KMS-11 (cell line): ENCODE results near the gene PRMT7.

Experiments used
- H2AFZ ChIP-seq: fragments of 200-600 bp; sonication (generic); 2 replicates; pipeline ENCODE4 v1.6.1; 2016; ENCODE audit warnings: antibody characterized with exemption, mixed run types, low read depth
- H3K27ac ChIP-seq: fragments of 200-600 bp; sonication (generic); 2 replicates; pipeline ENCODE4 v1.6.1; 2016; ENCODE audit warnings: mild to moderate bottlenecking, mixed run types
- H3K27me3 ChIP-seq: fragments of 200-600 bp; sonication (generic); 2 replicates; pipeline ENCODE4 v1.6.1; 2017; ENCODE audit warnings: mild to moderate bottlenecking, low read depth, mixed run types, moderate library complexity; ENCODE audit not compliant: insufficient read depth
- H3K36me3 ChIP-seq: fragments of 200-600 bp; sonication (generic); 2 replicates; pipeline ENCODE4 v1.6.1; 2017; ENCODE audit warnings: mild to moderate bottlenecking, mixed run types; ENCODE audit not compliant: insufficient read depth
- H3K4me1 ChIP-seq: fragments of 200-600 bp; sonication (generic); 2 replicates; pipeline ENCODE4 v1.6.1; 2016; ENCODE audit warnings: mild to moderate bottlenecking, low read depth, mixed run types; ENCODE audit not compliant: poor library complexity, severe bottlenecking
- H3K4me2 ChIP-seq: fragments of 200-600 bp; sonication (generic); 2 replicates; pipeline ENCODE4 v1.7.0; 2016; ENCODE audit warnings: mild to moderate bottlenecking, mixed run types
- H3K4me3 ChIP-seq: fragments of 200-600 bp; sonication (generic); IDR thresholded peaks from 2 replicates; pipeline ENCODE4 v1.6.1; 2017; ENCODE audit warnings: low read depth, low read length, mixed read lengths; ENCODE audit not compliant: insufficient read depth
- H3K79me2 ChIP-seq: fragments of 200-600 bp; sonication (generic); 2 replicates; pipeline ENCODE4 v1.6.1; 2016; ENCODE audit warnings: low read depth, mixed run types; ENCODE audit not compliant: insufficient read depth
- H3K9ac ChIP-seq: fragments of 200-600 bp; sonication (generic); 2 replicates; pipeline ENCODE4 v1.6.1; 2016; ENCODE audit warnings: mild to moderate bottlenecking, mixed run types
- H4K20me1 ChIP-seq: fragments of 200-600 bp; sonication (generic); 2 replicates; pipeline ENCODE4 v1.6.1; 2016; ENCODE audit warnings: mild to moderate bottlenecking, mixed run types; ENCODE audit not compliant: insufficient read depth
- TF ChIP-seq, protein P1 (sequence below): fragments of 200-600 bp; sonication (generic); conservative IDR thresholded peaks from 2 replicates; pipeline ENCODE4 v1.6.1; 2017; ENCODE audit warnings: low read depth, mild to moderate bottlenecking, antibody characterized with exemption, low read length, moderate library complexity, mixed read lengths

The PRMT7 gene

DNA sequence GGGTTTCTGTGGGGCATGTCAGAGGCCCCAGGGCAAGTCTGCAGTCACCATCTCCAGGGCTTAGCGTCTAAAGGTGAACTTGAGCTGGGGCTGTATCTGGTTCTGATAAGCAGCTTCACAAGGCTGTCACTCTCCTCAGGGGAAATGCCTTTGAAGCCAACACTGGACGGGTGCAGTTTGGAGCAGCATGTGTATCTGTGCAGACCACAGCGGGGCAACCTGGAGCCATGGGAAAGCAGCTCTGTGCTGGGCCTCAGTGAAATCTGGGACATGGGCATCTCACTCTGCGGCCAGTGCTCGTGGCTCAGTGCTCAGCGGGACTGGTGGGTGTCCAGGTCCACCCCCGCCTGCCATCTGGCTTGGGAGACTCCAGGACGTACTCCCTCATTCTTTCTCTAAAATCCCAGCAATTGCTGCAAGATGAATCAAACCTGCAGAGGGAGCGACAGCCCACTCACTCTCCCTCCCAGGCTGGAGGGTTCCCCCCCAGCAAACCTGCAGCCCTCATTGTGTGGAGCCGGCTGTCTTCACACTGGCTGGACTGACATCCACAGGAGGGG is 63.5 kb downstream of the PRMT7 start:
- H3K79me2 ChIP-seq: no peaks in the 10 kb centered on the region
- H4K20me1 ChIP-seq: no peaks in the 10 kb centered on the region
- no peak overlapping the region for H3K9ac ChIP-seq
- H3K27ac ChIP-seq: no peak overlapping the region
- peaks cover 81% of the 10 kb centered on the region for H3K4me1 ChIP-seq
- H3K4me2 ChIP-seq: no peak overlapping the region
- no peak overlapping the region for H3K4me3 ChIP-seq
- no peaks in the 10 kb centered on the region for H3K27me3 ChIP-seq
- H2AFZ ChIP-seq: no peak overlapping the region
- TF ChIP-seq, protein P1, sequence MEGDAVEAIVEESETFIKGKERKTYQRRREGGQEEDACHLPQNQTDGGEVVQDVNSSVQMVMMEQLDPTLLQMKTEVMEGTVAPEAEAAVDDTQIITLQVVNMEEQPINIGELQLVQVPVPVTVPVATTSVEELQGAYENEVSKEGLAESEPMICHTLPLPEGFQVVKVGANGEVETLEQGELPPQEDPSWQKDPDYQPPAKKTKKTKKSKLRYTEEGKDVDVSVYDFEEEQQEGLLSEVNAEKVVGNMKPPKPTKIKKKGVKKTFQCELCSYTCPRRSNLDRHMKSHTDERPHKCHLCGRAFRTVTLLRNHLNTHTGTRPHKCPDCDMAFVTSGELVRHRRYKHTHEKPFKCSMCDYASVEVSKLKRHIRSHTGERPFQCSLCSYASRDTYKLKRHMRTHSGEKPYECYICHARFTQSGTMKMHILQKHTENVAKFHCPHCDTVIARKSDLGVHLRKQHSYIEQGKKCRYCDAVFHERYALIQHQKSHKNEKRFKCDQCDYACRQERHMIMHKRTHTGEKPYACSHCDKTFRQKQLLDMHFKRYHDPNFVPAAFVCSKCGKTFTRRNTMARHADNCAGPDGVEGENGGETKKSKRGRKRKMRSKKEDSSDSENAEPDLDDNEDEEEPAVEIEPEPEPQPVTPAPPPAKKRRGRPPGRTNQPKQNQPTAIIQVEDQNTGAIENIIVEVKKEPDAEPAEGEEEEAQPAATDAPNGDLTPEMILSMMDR: no peak
- no peaks in the 10 kb centered on the region for H3K36me3 ChIP-seq

- TF ChIP-seq, protein P1: no peak
- Histone ChIP-seq H3K4me1 (peaks cover 81% of the 10 kb centered on the region), H3K27ac (no peak overlapping the region), H2AFZ (no peak overlapping the region), H3K36me3 (no peaks in the 10 kb centered on the region), H3K4me2 (no peak overlapping the region), H3K27me3 (no peaks in the 10 kb centered on the region), H4K20me1 (no peaks in the 10 kb centered on the region), H3K4me3 (no peak overlapping the region), H3K79me2 (no peaks in the 10 kb centered on the region), H3K9ac (no peak overlapping the region)
Measured at GRCh38 chr16:68374961-68375660, 64.3 kb downstream of the PRMT7 start.

GRCh38 chr16:68375801-68376536 is 65.2 kb downstream of the PRMT7 start:
- peaks cover 81% of the 10 kb centered on the region for H3K4me1 ChIP-seq
- H3K27ac ChIP-seq: no peak overlapping the region
- H3K27me3 ChIP-seq: no peaks in the 10 kb centered on the region
- H3K4me2 ChIP-seq: no peak overlapping the region
- no peaks in the 10 kb centered on the region for H3K36me3 ChIP-seq
- TF ChIP-seq, protein P1: no peak
- no peaks in the 10 kb centered on the region for H4K20me1 ChIP-seq
- no peak overlapping the region for H3K4me3 ChIP-seq
- no peak overlapping the region for H3K9ac ChIP-seq
- H2AFZ ChIP-seq: no peak overlapping the region
- H3K79me2 ChIP-seq: no peaks in the 10 kb centered on the region

DNA sequence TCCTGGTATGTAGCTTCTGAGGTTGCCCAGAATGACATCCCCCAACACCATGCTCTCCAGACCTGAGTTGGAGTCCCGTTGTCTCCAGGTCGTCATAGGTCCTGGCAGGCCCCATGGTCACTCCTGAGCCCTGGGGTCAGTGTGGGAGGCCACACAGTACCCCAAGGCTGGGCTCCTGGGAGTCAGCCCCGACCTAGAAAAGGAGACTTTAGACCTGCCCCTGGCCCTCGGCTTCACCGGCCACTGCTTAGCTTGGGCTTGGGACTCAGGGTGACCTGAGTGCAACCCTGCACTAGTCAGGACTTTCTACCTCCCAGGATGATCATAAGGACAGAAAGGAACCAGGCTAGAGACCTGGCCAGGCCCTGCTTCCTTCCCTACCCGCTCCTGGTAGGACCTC is 65.8 kb downstream of the PRMT7 start:
- Histone ChIP-seq H3K27ac (no peak overlapping the region), H3K4me2 (no peak overlapping the region), H3K4me1 (peaks cover 82% of the 10 kb centered on the region), H4K20me1 (no peaks in the 10 kb centered on the region), H2AFZ (no peak overlapping the region), H3K27me3 (no peaks in the 10 kb centered on the region), H3K79me2 (no peaks in the 10 kb centered on the region), H3K9ac (no peak overlapping the region), H3K36me3 (no peaks in the 10 kb centered on the region), H3K4me3 (no peak overlapping the region)
- TF ChIP-seq, protein P1: no peak
